HFF-Myc (cell line): ENCODE results near the gene HLA-DOA.

ENCODE experiments used
- DNase-seq: peaks from one replicate; pipeline ENCODE4 v3.0.0-alpha.2; 2011; ENCODE audit warnings: low read depth; ENCODE audit errors: extremely low read depth
- H3K4me3 ChIP-seq: replicated peaks from 2 replicates; pipeline ENCODE4 v1.5.1; 2011; ENCODE audit warnings: low read depth, mild to moderate bottlenecking, control low read depth, low read length
- TF ChIP-seq, protein P1 (sequence below): IDR thresholded peaks from 2 replicates; pipeline ENCODE4 v1.5.1; 2012; ENCODE audit warnings: mild to moderate bottlenecking, low read depth, low read length, control low read depth; ENCODE audit errors: missing control alignments

HLA-DOA gene

GRCh38 chr6:33008944-33009861, at the start of gene HLA-DOA:
Gene HLA-DOA (minus strand): TSS chr6:33009591.
- H3K4me3 ChIP-seq, result 0 out of 2 replicates have a peak within 1 kb of the TSS, but pooled peaks have one; percentile 5
- TF ChIP-seq, protein P1, sequence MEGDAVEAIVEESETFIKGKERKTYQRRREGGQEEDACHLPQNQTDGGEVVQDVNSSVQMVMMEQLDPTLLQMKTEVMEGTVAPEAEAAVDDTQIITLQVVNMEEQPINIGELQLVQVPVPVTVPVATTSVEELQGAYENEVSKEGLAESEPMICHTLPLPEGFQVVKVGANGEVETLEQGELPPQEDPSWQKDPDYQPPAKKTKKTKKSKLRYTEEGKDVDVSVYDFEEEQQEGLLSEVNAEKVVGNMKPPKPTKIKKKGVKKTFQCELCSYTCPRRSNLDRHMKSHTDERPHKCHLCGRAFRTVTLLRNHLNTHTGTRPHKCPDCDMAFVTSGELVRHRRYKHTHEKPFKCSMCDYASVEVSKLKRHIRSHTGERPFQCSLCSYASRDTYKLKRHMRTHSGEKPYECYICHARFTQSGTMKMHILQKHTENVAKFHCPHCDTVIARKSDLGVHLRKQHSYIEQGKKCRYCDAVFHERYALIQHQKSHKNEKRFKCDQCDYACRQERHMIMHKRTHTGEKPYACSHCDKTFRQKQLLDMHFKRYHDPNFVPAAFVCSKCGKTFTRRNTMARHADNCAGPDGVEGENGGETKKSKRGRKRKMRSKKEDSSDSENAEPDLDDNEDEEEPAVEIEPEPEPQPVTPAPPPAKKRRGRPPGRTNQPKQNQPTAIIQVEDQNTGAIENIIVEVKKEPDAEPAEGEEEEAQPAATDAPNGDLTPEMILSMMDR, result no peak
- no peak for DNase-seq

GRCh38 chr6:33057222-33058150, 48.1 kb upstream of the HLA-DOA start:
- TF ChIP-seq, protein P1, result no peak
- H3K4me3 ChIP-seq, result no peak overlapping the region
- no peak for DNase-seq

GRCh38 chr6:33053230-33053629, 43.8 kb upstream of the HLA-DOA start:
- H3K4me3 ChIP-seq, result no peak overlapping the region
- no peak for DNase-seq
- TF ChIP-seq, protein P1, result no peak

GRCh38 chr6:33052627-33053026, 43.2 kb upstream of the HLA-DOA start:
- no peak for DNase-seq
- H3K4me3 ChIP-seq, result no peak overlapping the region
- TF ChIP-seq, protein P1, result no peak

- H3K4me3 ChIP-seq, result no peak overlapping the region
- TF ChIP-seq, protein P1, result no peak
- DNase-seq, result no peak
Measured at GRCh38 chr6:33050014-33050810, 40.8 kb upstream of the HLA-DOA start.

GRCh38 chr6:33049323-33050013, 40.1 kb upstream of the HLA-DOA start:
- no peak for DNase-seq
- TF ChIP-seq, protein P1, result peak; percentile 44
- H3K4me3 ChIP-seq, result no peak overlapping the region
